SW480 (cell line): ENCODE results near the gene YLPM1.
A peak's percentile ranks its signal among the peaks of the same experiment; 100 is the strongest.

Source experiments
- DNase-seq: peaks from one replicate; pipeline ENCODE4 v3.0.0-alpha.2; 2016; ENCODE audit warnings: low spot score

The YLPM1 gene

DNA sequence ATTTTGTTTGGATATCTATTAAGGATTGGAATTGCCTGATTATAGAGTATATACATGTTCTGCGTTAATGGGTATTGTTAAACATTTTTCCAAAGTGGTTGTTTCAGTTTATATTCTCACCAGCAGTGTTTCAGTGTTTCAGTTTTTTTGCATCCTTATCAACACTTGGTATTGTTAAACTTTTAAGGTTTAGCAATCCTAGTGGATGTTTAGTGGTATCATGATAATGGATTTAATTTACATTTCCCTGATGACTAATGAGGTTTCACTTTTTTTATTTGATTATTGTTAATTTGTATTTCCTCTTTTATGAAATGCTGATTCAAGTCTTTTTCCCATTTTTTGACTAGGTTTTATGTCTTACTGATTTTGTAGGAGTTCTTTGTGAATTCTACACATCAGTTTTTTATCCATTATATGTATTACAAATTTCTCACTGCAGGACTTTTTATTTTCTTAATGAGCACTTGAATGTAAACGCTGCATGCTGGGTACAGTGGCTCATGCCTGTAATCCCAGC is 23.7 kb downstream of the YLPM1 start:
- DNase-seq, result no peak

DNA sequence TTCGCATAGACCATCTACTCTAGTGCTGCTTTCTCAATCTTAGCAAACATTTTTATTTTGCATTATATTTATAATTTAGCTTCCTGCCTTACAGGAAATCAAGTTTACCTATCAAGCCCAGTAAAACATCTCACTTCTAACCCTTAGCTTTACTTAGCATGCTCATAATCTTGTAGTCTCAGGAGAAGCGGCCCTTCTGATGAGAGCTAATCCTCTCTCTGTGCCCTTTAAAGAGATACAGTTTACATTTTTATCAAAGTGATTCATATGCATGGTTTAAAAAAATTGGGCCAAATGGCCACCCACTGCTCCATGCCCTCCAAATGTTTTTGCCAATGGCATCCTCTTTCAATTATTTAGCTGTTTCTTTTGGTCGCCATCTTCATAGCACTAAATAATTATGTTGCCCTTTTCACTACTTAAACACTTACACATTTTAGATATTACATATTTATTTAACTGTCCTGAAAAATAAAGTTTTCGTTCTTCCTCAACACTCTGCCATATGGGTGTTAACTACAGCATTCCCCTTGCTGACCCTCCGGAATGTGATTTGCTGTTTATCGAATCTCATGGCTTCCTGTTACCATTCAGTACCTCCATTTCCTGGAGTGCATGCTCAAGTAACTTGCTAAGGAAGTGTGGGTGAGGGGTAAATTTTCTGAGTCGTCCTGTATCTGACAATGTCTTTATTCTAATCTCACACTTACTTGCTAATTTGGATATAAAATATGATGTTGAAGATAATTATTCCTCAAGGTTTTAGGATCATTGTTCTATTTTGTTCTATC is 29.3 kb downstream of the YLPM1 start:
- DNase-seq, result no peak

DNA sequence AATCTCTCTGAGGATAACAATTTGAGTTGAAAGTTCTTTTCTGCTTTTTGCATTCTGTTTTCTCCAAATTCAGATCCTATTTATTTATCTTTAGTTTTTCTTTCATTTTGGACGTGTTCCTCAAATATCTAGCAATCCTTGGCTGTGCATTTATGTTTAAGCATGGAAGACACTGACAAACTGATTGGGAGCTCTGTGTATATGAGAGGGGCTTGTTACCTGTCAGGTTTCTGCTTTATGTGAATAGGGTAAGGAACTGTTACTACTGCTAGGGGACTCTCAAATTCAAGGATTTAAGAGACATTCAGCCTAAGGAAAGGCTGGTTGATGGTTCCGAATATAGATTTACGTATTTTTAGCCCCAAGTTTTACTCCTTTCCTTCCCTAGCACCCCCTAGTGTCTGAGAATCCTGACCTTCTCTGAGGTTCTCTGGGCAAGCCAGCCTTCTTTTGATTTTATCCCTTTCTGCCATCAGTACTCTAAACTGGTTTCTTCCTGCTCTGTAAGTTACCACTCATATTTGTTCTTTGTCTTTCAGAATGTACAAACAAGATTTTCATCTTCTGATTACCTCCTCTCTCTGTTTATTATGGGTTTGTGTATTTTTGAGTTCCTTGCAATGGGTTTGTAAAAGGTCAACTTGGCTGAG is 30.5 kb downstream of the YLPM1 start:
- DNase-seq, result no peak

- DNase-seq, result no peak
These were observed 31.8 kb downstream of the YLPM1 start for GRCh38 chr14:74794947-74795346.

- DNase-seq, result no peak
These were observed 36.6 kb downstream of the YLPM1 start for GRCh38 chr14:74799765-74800164.

- DNase-seq, result no peak
These were observed 37.7 kb downstream of the YLPM1 start for GRCh38 chr14:74800780-74801179.

DNA sequence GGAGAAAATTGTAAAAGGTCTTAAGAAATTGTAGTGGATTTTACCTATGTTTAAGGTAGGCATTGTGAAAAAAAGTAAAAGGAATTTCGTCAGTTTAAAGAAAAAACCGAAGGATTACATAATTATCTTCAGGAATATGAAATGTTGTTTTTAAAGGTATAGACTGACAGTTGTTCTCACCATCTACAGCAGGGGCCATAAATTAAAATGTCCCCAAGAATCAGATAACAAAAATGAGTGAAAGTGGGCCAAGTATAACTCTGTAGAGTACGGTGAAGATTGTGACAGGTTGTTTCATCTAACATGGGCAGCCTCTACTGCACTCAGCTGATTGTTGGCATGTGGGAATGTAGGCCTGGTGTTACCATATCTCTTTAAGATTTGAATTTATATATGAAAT is 38.3 kb downstream of the YLPM1 start:
- DNase-seq, result no peak

- DNase-seq, result peak; percentile 63
These were observed 41.2 kb downstream of the YLPM1 start for GRCh38 chr14:74804219-74804825.

DNA sequence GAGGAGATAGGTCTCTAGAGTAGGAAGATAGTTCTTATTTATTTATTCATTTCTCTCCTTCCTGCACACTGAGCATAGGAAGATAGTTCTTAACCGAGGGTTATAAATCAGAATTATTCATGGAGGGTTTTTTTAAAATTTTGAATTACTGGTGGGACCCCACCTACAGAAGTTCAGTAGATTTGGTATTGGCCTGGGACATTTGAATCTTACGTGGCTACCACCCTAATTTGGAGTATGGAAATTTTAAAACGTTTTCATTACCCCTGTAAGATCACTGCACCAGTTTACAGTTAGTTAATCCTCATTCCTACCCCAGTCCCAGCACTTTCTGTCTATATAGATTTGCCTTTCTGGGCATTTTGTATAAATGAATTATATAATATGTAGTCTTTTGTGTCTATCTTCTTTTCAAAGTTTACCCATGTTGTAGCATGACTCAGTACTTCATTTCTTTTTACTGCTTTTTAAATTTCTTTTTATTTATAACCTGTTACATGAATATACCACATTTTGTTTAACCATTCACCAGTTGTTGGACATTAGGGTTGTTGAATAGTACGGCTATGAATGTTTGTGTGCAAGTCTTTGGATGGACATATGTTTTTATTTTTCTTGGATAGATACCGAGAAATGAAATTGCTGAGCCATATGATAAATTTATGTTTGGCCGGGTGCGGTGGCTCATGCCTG is 44.9 kb downstream of the YLPM1 start:
- no peak for DNase-seq

GRCh38 chr14:74816124-74816523 is 53.0 kb downstream of the YLPM1 start:
- no peak for DNase-seq

GRCh38 chr14:74820288-74820687 is 57.2 kb downstream of the YLPM1 start:
- DNase-seq, result no peak

DNA sequence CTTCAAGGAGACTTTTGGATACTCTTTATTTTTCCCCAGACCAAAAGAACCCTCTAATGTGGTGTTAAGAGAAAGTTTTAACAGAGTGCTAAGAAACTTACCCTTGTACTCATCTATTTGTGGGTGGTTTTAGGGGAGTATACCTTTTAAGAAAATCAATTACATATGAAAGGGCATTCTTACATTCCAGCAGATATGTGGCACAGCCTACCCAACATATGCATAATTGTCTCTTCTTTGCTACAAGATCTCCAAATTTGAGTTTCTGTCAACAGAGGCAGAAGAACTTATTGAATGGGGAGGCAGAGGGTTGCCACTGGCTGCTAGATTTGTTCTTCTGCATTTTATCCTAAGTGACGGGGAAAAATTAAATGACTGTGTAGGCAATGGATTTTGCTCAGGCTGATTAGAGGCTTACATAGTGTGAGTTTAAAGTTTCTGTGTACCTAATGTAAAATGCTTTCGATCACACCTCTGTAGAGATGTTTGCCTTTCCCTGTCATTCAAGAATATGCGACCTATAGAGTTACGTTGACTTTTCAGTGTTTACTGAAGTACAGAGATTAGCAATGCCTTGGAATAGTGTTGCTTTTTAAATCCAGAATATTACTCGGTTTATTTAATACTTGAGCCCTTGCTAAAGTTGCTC is 58.3 kb downstream of the YLPM1 start:
- no peak for DNase-seq

- no peak for DNase-seq
These were observed 61.9 kb downstream of the YLPM1 start for GRCh38 chr14:74824997-74825396.

DNA sequence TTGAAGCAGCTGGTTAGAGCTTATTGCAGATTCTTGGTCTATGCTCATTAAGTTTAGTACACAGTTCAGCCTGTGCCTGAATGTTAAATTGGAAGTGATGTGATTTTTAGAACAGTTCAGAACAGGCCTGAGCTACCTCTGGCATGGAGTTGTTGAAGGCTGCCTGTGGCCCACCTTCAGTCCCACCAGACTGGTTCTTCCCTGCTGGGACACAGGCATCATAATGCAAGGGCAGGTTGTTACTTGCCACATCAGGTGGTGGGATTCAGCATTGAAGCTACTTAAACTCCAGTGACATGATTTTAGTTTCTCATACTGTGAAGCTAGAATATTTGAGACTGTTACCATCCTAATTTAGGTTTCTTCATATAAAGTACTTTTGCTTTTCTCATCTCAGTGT is 63.5 kb downstream of the YLPM1 start:
- no peak for DNase-seq

GRCh38 chr14:74829251-74829650 is 66.1 kb downstream of the YLPM1 start:
- DNase-seq, result no peak

GRCh38 chr14:74832849-74833248 is 69.7 kb downstream of the YLPM1 start:
- no peak for DNase-seq

DNA sequence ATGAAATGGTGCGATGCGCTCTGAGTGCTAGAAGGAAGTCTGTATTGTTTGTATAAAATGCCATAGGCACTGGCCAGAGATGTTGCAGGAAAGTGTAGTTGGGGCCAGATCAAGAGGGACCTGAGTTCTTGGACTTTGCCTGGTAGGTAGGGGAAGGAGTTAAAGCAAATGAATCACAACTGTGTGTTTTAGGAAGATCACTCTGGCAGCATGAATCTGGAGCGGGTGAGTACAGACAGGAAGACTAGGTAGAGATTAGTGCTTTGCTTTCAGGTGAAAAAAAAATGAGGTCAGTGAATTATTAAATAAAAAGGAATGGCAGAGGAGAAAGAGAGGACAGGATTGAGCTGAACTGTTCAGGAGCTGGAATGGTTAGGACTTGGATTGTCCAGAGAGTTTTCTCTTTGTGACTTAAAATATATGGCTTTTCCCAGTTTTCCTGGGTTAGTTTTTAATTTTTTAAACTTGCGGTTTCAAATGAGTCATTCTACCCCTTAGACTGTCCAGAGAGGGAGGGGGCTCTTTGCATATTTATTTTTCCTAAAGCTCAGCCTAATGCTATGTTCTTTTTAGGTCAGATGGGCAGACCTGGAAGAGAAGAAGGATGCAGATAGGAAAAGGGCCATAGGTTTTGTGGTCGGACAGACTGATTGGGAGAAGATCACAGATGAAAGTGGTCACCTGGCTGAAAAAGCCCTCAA is 71.7 kb downstream of the YLPM1 start:
- DNase-seq, result no peak

GRCh38 chr14:74835645-74836250 is 72.6 kb downstream of the YLPM1 start:
- no peak for DNase-seq

DNA sequence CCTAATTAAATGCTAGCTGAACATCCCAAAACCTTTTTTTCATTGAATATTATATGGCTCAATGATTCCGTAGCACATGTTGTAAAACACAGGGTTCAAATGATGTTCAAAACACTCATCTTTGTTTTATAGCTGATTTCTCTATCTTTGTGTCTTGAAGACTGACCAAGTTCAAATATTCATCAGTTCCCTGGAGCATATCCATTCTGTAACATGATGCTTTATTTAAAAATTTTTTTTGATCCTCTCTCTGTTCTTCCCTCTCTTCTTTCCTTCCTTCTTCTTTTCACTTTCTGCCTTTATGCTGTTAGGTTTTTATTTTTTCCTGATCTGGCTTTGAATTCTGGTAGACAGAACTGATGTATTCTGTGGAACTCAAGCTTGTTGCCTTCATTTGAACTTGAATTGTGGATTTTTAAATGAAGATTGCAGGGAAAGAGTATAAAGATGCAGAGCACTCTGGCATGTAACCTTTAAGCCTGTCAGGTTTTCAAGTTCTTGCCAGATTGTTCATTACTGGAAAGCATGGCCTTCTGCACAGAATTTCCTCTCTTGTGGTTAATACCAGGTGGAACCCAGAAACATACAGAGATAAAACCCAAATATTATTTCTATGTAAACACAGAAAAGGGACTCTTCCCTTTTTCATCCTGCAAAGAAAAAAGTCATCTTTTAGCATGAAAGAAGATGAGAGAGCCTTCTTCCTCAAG is 73.3 kb downstream of the YLPM1 start:
- no peak for DNase-seq

- DNase-seq, result no peak
These were observed 75.0 kb downstream of the YLPM1 start for GRCh38 chr14:74838166-74838565.
